ENCODE measurements around the gene KIF7.
"Not testable (repeated sequence)": the region's sequence is repeated elsewhere in the genome, so short reads cannot be mapped to it uniquely, and the experiment has no call there.

Gene KIF7

DNA sequence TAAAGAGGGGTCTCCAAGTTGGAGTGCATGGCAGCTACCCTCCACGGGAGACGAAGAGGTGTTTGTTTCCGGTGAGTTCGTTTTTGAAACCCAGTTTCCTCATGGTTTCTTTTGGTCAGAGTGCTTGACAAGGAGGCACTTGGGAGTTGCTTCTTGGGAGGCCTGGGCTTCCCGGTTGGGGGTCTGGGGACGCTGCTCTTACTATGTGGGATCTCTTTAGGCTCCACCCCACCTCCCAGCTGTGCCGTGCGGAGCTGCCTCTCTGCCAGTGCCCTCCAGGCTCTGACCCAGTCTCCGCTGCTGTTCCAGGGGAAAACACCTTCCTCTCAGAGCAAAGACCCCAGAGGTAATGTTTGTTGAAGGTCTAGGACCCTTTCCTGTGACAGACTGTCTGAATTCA is 29.6 kb downstream of the KIF7 start:
- DNase-seq (ENCODE audit: low read depth in 2 of 2, low spot score in 1 of 2), result no peak

DNA sequence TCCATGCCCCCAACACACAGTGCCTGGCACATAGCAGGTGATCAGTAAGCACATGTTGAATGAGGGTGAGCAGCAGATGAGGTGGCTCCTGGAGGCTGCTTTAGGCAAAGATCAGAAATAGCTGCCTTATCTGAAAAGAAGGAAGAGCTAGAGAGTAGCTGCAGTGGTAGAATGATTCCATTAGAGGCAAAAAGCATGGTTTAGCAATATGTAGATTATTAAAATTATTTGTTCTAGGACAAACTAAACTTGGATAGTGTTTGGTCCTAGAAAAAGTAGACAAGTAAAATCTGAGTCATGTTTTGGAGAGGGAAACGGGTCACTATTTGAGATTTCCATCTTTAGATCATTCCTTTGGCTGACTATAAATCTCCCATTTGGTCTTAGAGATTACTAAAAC is 32.1 kb downstream of the KIF7 start:
- DNase-seq (ENCODE audit: low read depth in 2 of 2, low spot score in 1 of 2), result no peak

DNA sequence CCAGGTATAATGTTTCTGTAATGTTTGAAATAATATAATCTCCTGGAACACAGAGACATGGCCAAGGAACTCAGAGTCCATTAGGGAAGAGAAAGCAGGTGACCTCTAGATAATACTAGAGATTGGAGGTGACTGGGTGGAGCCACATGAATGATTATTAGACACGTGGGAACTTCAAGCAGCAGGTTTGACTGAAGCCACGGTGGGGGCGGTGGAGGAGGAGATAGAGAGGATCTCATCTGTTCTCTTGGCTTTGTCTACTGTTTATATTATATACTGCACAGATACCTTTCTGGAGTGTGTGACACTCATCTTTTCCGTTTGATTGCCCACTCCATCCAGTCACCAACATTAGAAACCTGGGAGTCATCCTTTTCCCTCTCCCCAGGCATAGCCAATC is 33.7 kb downstream of the KIF7 start:
- no peak for DNase-seq (ENCODE audit: low read depth in 2 of 2, low spot score in 1 of 2)

DNA sequence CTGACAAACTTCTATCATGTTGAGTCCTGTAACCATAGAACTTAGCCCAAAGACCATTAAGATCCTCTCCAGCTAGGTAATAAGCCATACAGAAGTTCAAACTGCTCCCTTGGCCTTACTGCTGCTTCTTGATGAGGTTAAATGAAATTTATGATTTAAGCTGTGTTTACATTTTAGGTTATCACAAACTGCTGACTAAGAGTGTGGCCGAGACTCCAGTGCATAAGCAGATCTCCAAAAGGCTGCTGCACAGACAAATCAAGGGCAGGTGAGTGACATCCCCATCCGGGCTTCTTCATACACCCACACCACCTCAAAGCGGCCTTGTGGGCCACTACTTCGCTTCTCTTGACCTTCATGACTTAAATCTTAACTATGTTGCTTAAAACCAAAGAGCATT is 39.0 kb downstream of the KIF7 start:
- no peak for DNase-seq (ENCODE audit: low read depth in 2 of 2, low spot score in 1 of 2)

DNA sequence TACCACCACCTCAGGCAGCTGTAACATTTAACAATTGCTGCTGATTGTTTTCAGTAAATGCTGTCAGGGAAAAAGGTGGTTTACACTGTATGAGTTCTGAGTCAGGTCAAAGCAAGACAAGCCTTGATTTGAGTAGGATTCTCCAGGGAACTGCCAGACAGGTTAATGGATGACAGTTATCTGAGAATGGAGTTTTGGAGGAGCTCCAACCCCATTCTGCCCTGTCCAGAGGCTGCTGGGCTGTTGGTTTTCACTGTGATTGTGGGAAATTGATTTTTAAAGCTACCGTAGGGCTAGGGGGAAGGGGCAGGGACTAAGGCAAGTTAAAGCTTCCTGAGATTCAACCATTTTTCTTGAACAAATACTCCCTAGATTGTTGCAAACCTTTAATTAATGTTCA is 40.1 kb downstream of the KIF7 start:
- DNase-seq (ENCODE audit: low read depth in 2 of 2, low spot score in 1 of 2), result no peak

DNA sequence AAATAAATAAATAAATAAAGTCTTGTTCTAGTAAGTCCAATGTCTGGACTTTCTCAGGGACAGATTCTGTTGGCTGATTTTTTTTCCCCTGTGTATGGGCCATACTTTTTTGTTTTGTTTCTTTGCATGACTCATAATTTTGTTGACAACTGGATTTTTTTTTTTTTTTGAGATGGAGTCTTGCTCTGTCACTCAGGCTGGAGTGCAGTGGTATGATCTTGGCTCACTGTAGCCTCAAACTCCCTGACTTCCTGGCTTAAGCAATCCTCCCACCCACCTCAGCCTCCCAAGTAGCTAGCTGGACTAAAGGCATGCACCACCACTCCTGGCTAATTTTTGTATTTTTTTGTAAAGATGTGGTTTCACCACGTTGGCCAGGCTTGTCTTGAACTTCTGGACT is 41.1 kb downstream of the KIF7 start:
- no peak for DNase-seq (ENCODE audit: low read depth in 2 of 2, low spot score in 1 of 2)

DNA sequence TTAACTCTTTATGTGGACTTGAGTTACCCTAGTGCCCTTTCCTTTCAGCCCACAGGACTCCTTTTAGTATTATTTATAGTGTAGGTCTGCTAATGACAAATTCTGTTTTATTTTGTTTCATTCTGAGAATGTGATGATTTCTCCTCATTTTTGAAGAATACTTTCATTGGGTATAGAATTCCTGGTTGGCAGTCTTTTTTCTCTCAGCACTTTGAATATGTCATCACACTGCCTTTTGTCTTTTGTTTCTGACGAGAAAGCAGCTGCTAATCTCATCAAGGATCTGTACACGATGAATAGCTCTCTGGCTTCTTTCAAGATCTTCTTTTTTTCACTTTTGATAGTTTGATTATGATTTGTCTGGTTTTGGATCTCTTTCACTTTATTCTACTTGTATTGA is 42.2 kb downstream of the KIF7 start:
- no peak for DNase-seq (ENCODE audit: low read depth in 2 of 2, low spot score in 1 of 2)

DNA sequence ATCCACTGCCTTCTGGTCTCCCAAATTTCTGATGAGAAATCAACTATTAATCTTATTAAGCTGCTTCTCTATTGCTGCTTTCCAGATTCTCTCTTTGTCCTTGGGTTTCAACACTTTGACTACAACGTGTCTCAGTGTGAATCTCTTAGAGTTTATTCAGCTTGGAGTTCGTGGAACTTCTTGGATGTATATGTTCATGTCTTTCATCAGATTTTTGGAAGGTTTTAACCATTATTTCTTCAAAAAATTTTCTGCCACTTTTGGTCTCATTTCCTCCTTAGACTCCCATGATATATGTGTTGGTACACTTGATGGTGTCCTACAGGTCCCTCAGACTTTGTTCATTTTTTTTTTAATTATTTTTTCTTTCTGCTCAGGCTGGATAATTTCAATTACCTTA is 44.0 kb downstream of the KIF7 start:
- DNase-seq (ENCODE audit: low read depth in 2 of 2, low spot score in 1 of 2), result no peak

DNA sequence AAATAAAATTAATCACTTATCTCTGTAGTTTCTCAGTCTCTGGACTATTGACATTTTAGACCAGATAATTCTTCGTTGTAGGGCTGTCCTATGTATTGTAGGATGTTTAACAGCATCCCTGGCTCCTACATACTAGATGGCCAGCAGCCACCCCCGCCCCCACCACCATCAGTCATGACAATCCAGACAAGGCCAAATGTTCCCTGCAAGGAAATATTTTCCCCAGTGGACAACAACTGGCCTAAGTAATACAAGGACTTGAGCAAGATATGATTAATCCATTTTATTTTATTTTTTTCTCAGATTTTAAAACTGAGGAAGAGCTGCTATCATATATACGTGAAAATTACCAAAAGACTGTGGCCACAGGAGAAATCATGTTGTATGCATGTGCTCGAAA is 56.2 kb downstream of the KIF7 start:
- DNase-seq (ENCODE audit: low read depth in 2 of 2, low spot score in 1 of 2), result no peak

DNA sequence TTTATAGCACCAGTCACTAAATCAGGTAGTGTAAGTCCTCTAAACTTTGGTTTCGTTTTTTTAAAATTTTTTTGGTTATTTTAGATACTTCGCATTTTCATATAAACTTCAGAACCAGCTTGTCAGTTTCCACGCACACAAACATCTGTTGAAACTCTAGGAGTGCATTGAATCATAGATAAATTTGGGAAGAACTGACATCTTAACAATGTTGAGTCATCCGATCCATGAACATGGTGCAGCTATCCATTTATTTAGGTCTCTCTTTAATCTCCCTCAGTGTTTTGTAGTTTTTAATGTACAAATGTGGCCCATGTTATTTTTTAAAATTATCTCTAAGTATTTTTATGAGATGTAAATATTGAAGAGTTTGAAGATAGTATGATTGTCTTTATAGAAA is 62.2 kb downstream of the KIF7 start:
- DNase-seq (ENCODE audit: low read depth in 2 of 2, low spot score in 1 of 2), result no peak

DNA sequence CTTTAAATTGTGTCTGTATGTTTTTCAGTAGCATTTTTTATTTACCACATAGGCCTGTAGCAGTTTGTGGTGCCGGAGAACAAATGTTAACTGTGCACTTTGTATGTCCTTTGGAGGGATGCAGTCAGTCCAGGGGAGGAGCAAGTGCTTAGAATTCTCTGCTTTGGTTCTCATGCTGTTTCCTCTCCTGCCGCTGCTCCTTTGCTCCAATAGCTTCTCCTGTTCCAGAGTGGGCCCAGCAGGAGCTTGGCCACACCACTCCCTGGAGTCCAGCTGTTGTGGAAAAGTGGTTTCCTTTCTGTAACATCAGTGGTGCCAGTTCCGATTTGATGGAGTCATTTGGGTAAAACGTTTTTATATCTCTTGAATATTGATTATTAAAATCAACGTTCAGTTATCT is 63.4 kb downstream of the KIF7 start:
- DNase-seq (ENCODE audit: low read depth in 2 of 2, low spot score in 1 of 2), result no peak

DNA sequence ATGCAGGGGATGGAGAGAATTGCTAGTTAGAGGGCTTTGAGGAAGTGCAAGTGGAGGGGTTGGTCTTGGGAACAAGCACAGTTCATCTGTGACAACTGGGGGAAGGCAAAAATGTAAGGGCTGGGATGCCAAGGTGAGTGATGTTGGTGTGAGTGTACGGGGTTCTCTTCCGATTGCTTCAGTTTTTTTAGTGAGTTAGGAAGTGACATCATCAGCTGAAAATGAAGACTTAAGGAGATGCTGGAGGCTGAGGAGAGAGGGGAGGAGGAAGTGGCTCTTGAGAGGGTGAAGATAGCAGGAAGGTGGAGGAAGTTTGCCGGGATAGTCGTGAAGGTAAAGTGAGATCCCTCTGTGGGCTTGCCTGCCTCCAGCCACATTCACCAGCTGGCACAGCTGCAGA is 67.3 kb downstream of the KIF7 start:
- no peak for DNase-seq (ENCODE audit: low read depth in 2 of 2, low spot score in 1 of 2)

DNA sequence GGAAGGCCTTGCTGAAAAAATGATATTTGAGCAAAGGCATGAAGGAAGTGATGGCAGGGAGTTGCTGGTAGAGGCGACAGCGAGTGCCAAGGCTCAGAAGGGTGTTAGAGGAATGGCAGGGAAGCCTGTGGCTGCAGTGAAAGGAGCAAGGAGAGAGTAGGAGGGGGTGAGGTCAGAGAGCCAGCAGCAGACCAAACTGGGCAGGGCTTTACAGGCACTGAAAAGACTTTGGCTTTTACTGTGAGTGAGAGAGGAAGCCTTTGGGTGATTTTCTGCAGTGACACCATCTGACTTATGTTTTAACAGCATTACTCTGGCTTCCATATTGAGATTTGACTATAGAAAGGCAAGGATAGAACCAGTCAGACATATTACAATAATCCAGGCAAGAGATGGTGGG is 68.6 kb downstream of the KIF7 start:
- no peak for DNase-seq (ENCODE audit: low read depth in 2 of 2, low spot score in 1 of 2)

DNA sequence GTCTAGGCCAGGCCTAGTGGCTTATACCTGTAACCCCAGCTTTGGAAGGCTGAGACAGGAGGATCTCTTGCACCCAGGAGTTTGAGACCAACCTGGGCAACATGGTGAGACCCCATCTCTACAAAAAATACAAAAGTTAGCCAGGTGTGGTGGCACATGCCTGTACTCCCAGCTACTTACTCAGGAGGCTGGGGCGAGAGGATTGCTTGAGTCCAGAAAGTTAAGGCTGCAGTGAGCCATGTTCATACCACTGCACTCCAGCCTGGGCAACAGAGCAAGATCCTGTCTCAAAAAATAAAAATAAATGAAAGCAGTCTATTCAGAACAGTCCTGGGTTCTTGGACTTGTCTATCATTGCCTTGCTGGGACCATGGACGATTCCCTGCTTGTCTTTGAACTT is 74.5 kb downstream of the KIF7 start:
- not testable (repeated sequence) for DNase-seq (ENCODE audit: low read depth in 2 of 2, low spot score in 1 of 2)

DNA sequence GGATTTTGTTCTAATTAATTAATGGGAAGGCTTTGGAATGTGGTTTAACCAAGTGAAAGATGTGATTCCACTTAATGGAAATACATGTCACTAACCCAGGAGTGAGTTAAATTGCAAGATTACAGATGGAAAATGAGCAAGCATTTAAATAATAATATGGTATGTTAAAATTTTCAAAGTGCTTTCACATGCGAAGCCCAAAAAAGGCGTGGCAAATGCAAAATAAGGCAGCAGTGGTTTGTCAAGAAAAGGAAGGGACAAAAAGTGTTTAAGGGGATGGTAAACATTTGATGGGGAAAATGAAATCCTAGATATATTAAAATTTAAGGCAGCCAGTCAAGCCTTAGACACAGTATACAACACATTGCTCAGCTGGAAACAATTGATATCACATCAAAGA is 77.1 kb downstream of the KIF7 start:
- DNase-seq (ENCODE audit: low read depth in 2 of 2, low spot score in 1 of 2), result no peak

Data from stimulated activated CD8-positive, alpha-beta memory T cell treated with anti-CD3 and anti-CD28 coated beads, Interleukin-4, amount 100 ng/mL, for 4 hours (primary cell).